Neuronal stem cell (in vitro differentiated cells): ENCODE data around the gene B4GALT6.

Experiments
- DNase-seq: peaks from one replicate; pipeline ENCODE4 v3.0.0-alpha.2; 2013; ENCODE audit warnings: low spot score
- H2AFZ ChIP-seq: one replicate; pipeline ENCODE4 v1.6.1; 2013; ENCODE audit warnings: mild to moderate bottlenecking, low read length, inconsistent platforms
- H2AK5ac ChIP-seq: 2 replicates; pipeline ENCODE4 v1.6.1; 2013; ENCODE audit warnings: low read depth, mild to moderate bottlenecking, inconsistent platforms, low read length, moderate library complexity, mixed read lengths
- H2BK120ac ChIP-seq: 2 replicates; pipeline ENCODE4 v1.6.1; 2013; ENCODE audit warnings: low read depth, mild to moderate bottlenecking, inconsistent platforms, low read length, moderate library complexity, mixed read lengths
- H2BK12ac ChIP-seq: one replicate; pipeline ENCODE4 v1.6.1; 2013; ENCODE audit warnings: low read length, inconsistent platforms
- H2BK15ac ChIP-seq: 2 replicates; pipeline ENCODE4 v1.6.1; 2013; ENCODE audit warnings: mild to moderate bottlenecking, low read length, inconsistent platforms, mixed read lengths
- H2BK5ac ChIP-seq: one replicate; pipeline ENCODE4 v1.6.1; 2013; ENCODE audit warnings: inconsistent platforms, mild to moderate bottlenecking, low read length, moderate library complexity
- H3K14ac ChIP-seq: one replicate; pipeline ENCODE4 v1.6.1; 2013; ENCODE audit warnings: low read length, inconsistent platforms
- H3K18ac ChIP-seq: 2 replicates; pipeline ENCODE4 v1.6.1; 2013; ENCODE audit warnings: low read length, inconsistent platforms
- H3K23ac ChIP-seq: 2 replicates; pipeline ENCODE4 v1.6.1; 2013; ENCODE audit warnings: low read depth, mild to moderate bottlenecking, mixed read lengths, low read length, inconsistent platforms; ENCODE audit not compliant: poor library complexity
- H3K27ac ChIP-seq: replicated peaks from 3 replicates; pipeline ENCODE4 v1.5.1; 2013; ENCODE audit warnings: low read length, inconsistent platforms
- H3K27me3 ChIP-seq, 3 experiments: 2 replicates each; pipeline ENCODE4 v1.6.1; 2013; ENCODE audit warnings: low read length in 3 of 3, mild to moderate bottlenecking in 2 of 3, inconsistent platforms in 1 of 3, low read depth in 1 of 3, mixed read lengths in 1 of 3, moderate library complexity in 1 of 3; ENCODE audit not compliant: control insufficient read depth in 3 of 3, insufficient read depth in 3 of 3
- H3K36me3 ChIP-seq, 2 donors: replicated peaks in 1 of 2; 2 replicates each; pipeline ENCODE4 v1.6.1; 2013; ENCODE audit warnings: low read length in 2 of 2; ENCODE audit not compliant: control insufficient read depth in 2 of 2, insufficient read depth in 2 of 2
- H3K4ac ChIP-seq: 2 replicates; pipeline ENCODE4 v1.6.1; 2013; ENCODE audit warnings: inconsistent platforms, mild to moderate bottlenecking, low read length, moderate library complexity
- H3K4me1 ChIP-seq, 2 donors: 1 replicate in 1 of 2; 2 replicates in 1 of 2; pipeline ENCODE4 v1.6.1; 2013; ENCODE audit warnings: low read length in 2 of 2, low read depth in 1 of 2; ENCODE audit not compliant: control insufficient read depth in 2 of 2, insufficient read depth in 1 of 2
- H3K4me2 ChIP-seq: one replicate; pipeline ENCODE4 v1.6.1; 2013; ENCODE audit warnings: mild to moderate bottlenecking, low read length, inconsistent platforms; ENCODE audit not compliant: insufficient read depth, poor library complexity, severe bottlenecking
- H3K4me3 ChIP-seq, 2 donors: 2 replicates each; pipeline ENCODE4 v1.5.1; 2013; ENCODE audit warnings: low read length in 2 of 2, mild to moderate bottlenecking in 2 of 2, inconsistent platforms in 1 of 2, moderate library complexity in 1 of 2
- H3K79me1 ChIP-seq: one replicate; pipeline ENCODE4 v1.6.1; 2013; ENCODE audit warnings: low read depth, mild to moderate bottlenecking, inconsistent platforms, low read length, moderate library complexity
- H3K9ac ChIP-seq: one replicate; pipeline ENCODE4 v1.6.1; 2013; ENCODE audit warnings: mild to moderate bottlenecking, low read depth, low read length, inconsistent platforms; ENCODE audit not compliant: poor library complexity
- H3K9me3 ChIP-seq, 2 donors: replicated peaks in 1 of 2; 2 replicates each; pipeline versions ENCODE3 to v1.6.1; 2013; ENCODE audit warnings: low read length in 2 of 2, mild to moderate bottlenecking in 2 of 2, inconsistent platforms in 1 of 2, low read depth in 1 of 2, mixed read lengths in 1 of 2, moderate library complexity in 1 of 2; ENCODE audit not compliant: control insufficient read depth in 2 of 2, insufficient read depth in 1 of 2
- H4K8ac ChIP-seq: one replicate; pipeline ENCODE4 v1.6.1; 2013; ENCODE audit warnings: low read depth, mild to moderate bottlenecking, inconsistent platforms, low read length, moderate library complexity
- H4K91ac ChIP-seq: one replicate; pipeline ENCODE4 v1.6.1; 2013; ENCODE audit warnings: low read length, low read depth, mild to moderate bottlenecking, inconsistent platforms; ENCODE audit not compliant: poor library complexity
- WGBS, 2 donors: extraction: QIAGEN DNeasy Blood & Tissue Kit; methylation state at CpG; one replicate each; pipeline ENCODE4 v1.1.7; 2013; ENCODE audit warnings: missing lambda C conversion rate in 2 of 2, mixed read lengths in 1 of 2; ENCODE audit not compliant: insufficient read length in 2 of 2, insufficient replicate concordance in 1 of 2; ENCODE audit errors: extremely low coverage in 2 of 2; 5-methylcytosine and 5-hydroxymethylcytosine counted together

Gene B4GALT6

GRCh38 chr18:31669541-31669940 is 14.8 kb downstream of the B4GALT6 start:
- Histone ChIP-seq H4K91ac (no peak overlapping the region), H3K4me1 (peaks cover 3 to 4% of the 10 kb centered on the region in 2 donors), H2BK120ac (no peak overlapping the region), H3K9ac (no peak overlapping the region), H3K23ac (no peak overlapping the region), H3K27me3 (no peaks in the 10 kb centered on the region), H3K36me3 (peaks cover 0 to 4% of the 10 kb centered on the region in 2 donors), H2BK12ac (no peak overlapping the region), H3K18ac (no peak overlapping the region), H2BK15ac (no peak overlapping the region), H3K27ac (no peak overlapping the region), H3K4me2 (no peak overlapping the region), H2AFZ (no peak overlapping the region), H3K9me3 (no peaks in the 10 kb centered on the region), H4K8ac (no peak overlapping the region), H3K14ac (no peak overlapping the region), H3K4ac (no peak overlapping the region), H2BK5ac (no peak overlapping the region), H2AK5ac (no peak overlapping the region), H3K79me1 (no peaks in the 10 kb centered on the region), H3K4me3 (no peak overlapping the region)
- WGBS, 2 donors, result no CpG with 5 or more reads among the region's 2 CpGs
- DNase-seq, result no peak

- no peak overlapping the region for H2BK5ac ChIP-seq
- no peaks in the 10 kb centered on the region for H3K4me1 ChIP-seq
These were observed 17.2 kb downstream of the B4GALT6 start for GRCh38 chr18:31667185-31667584.

GRCh38 chr18:31666055-31666454 is 18.3 kb downstream of the B4GALT6 start:
- no peak overlapping the region for H2AFZ ChIP-seq
- no peak overlapping the region for H3K4ac ChIP-seq
- no CpG with 5 or more reads among the region's 5 CpGs for WGBS, 2 donors
- no peak overlapping the region for H3K18ac ChIP-seq
- H4K91ac ChIP-seq, result no peak overlapping the region
- H3K23ac ChIP-seq, result no peak overlapping the region
- no peaks in the 10 kb centered on the region for H3K27me3 ChIP-seq
- no peaks in the 10 kb centered on the region for H3K4me1 ChIP-seq
- no peak overlapping the region for H2BK5ac ChIP-seq
- H3K4me2 ChIP-seq, result no peak overlapping the region
- H2BK120ac ChIP-seq, result no peak overlapping the region
- no peak overlapping the region for H4K8ac ChIP-seq
- H3K9me3 ChIP-seq, result no peaks in the 10 kb centered on the region
- H3K4me3 ChIP-seq, result no peak overlapping the region
- no peak overlapping the region for H2BK15ac ChIP-seq
- no peak overlapping the region for H2BK12ac ChIP-seq
- no peaks in the 10 kb centered on the region for H3K79me1 ChIP-seq
- no peak for DNase-seq
- H3K14ac ChIP-seq, result no peak overlapping the region
- peaks cover 0 to 16% of the 10 kb centered on the region in 2 donors for H3K36me3 ChIP-seq
- no peak overlapping the region for H3K27ac ChIP-seq
- H2AK5ac ChIP-seq, result no peak overlapping the region
- no peak overlapping the region for H3K9ac ChIP-seq

More at GRCh38 chr18:31667185-31667584, 17.2 kb downstream of the B4GALT6 start:
- Histone ChIP-seq H3K9me3 (no peaks in the 10 kb centered on the region), H3K9ac (no peak overlapping the region), H4K8ac (no peak overlapping the region), H3K23ac (no peak overlapping the region), H3K18ac (no peak overlapping the region), H2BK15ac (no peak overlapping the region), H3K14ac (no peak overlapping the region), H3K4me2 (no peak overlapping the region), H3K36me3 (peaks cover 0 to 16% of the 10 kb centered on the region in 2 donors), H3K27me3 (no peaks in the 10 kb centered on the region), H4K91ac (no peak overlapping the region), H3K4me3 (no peak overlapping the region), H2AFZ (no peak overlapping the region), H2AK5ac (no peak overlapping the region), H3K27ac (no peak overlapping the region), H2BK120ac (no peak overlapping the region), H3K79me1 (no peaks in the 10 kb centered on the region), H3K4ac (no peak overlapping the region), H2BK12ac (no peak overlapping the region)
- WGBS, 2 donors, result no CpG with 5 or more reads among the region's 1 CpG
- DNase-seq, result no peak

- H3K9me3 ChIP-seq, result peaks cover 0 to 8% of the 10 kb centered on the region in 2 donors
- H2BK120ac ChIP-seq, result no peak overlapping the region
- WGBS, 2 donors, result no CpG with 5 or more reads among the region's 1 CpG
- H4K91ac ChIP-seq, result no peak overlapping the region
- no peak overlapping the region for H2AFZ ChIP-seq
- no peak overlapping the region for H3K27ac ChIP-seq
- no peak overlapping the region for H3K4me2 ChIP-seq
- no peak overlapping the region for H3K14ac ChIP-seq
- H3K79me1 ChIP-seq, result no peaks in the 10 kb centered on the region
- peaks cover 2 to 28% of the 10 kb centered on the region in 2 donors for H3K36me3 ChIP-seq
- DNase-seq, result no peak
- H3K4ac ChIP-seq, result no peak overlapping the region
- H2BK5ac ChIP-seq, result no peak overlapping the region
- H2BK15ac ChIP-seq, result no peak overlapping the region
- H3K4me1 ChIP-seq, result no peaks in the 10 kb centered on the region
- H3K18ac ChIP-seq, result no peak overlapping the region
- H2AK5ac ChIP-seq, result no peak overlapping the region
- H3K27me3 ChIP-seq, result no peaks in the 10 kb centered on the region
- H3K9ac ChIP-seq, result no peak overlapping the region
- H3K4me3 ChIP-seq, result no peak overlapping the region
- H4K8ac ChIP-seq, result no peak overlapping the region
- no peak overlapping the region for H2BK12ac ChIP-seq
- no peak overlapping the region for H3K23ac ChIP-seq
These were observed 20.3 kb downstream of the B4GALT6 start for GRCh38 chr18:31664101-31664500.
